K562 (cell line): ENCODE measurements around the gene ARL6IP4. TPM values are rescaled to one million over a fixed set of nuclear protein-coding genes. Genes with fewer than 3 reads are reported as not detected.
A peak's percentile ranks its signal among the peaks of the same experiment; 100 is the strongest.

Source experiments
- ATAC-seq: fragments of 200-7000 bp; cut with Tn5 transposase; 3 replicates; pipeline ENCODE4 v1.9.1; 2020; ENCODE audit warnings: moderate library complexity
- BruUV-seq: library from RNA; stranded (reverse); fragments of 400-500 nt; replicated peaks from 2 replicates; lab custom pipeline; 2021; lab: Mats Ljungman, UMichigan
- CTCF ChIA-PET: fragments of 300-600 bp; formaldehyde crosslinking; extraction: SDS; loops from one replicate; lab custom pipeline; 2021; ENCODE audit warnings: low intra/inter-chr PET ratio; lab: Yijun Ruan, JAX
- POLR2A ChIA-PET: fragments of 300-600, 350-650 bp; sonication (Branson Sonifier 250); formaldehyde crosslinking; extraction: SDS; loops from one replicate; lab custom pipeline; 2021; ENCODE audit warnings: antibody characterized with exemption, inconsistent platforms; lab: Yijun Ruan, JAX
- DNase-seq, 4 experiments: peaks; one replicate each; pipeline versions ENCODE4 v3.0.0 to v3.0.0-alpha.2; 2011 to 2018; ENCODE audit warnings: low spot score in 3 of 4, mixed read lengths in 3 of 4; ENCODE audit errors: extremely low read depth in 1 of 4
- FAIRE-seq: peaks from 2 replicates; lab custom pipeline; 2011; peaks lifted over from hg19 to GRCh38; lab: Jason Lieb, UNC
- H2AFZ ChIP-seq: 2 replicates; pipeline ENCODE4 v1.6.0; 2011; ENCODE audit warnings: low read depth, low read length, control low read depth, inconsistent platforms
- H3K27ac ChIP-seq: fragments of 200-600 bp; 3 replicates; pipeline ENCODE4 v1.8.0; 2011; ENCODE audit warnings: low read depth, mild to moderate bottlenecking, control low read depth, inconsistent platforms, low read length, moderate library complexity, mixed read lengths; ENCODE audit errors: extremely low read depth
- H3K27me3 ChIP-seq, 2 experiments: fragments of 300-600 bp in 1 of 2; 2 replicates in 1 of 2; 3 replicates in 1 of 2; pipeline versions ENCODE4 v1.6.0 to v1.8.0; 2011; ENCODE audit warnings: inconsistent platforms in 2 of 2, low read length in 2 of 2, mild to moderate bottlenecking in 1 of 2, mixed read lengths in 1 of 2, moderate library complexity in 1 of 2; ENCODE audit not compliant: control insufficient read depth in 2 of 2, insufficient read depth in 2 of 2
- H3K36me3 ChIP-seq: fragments of 300-600 bp; 3 replicates; pipeline ENCODE4 v1.8.0; 2011; ENCODE audit warnings: mild to moderate bottlenecking, low read length, inconsistent platforms; ENCODE audit not compliant: control insufficient read depth, insufficient read depth
- H3K4me1 ChIP-seq, 2 experiments: fragments of 200-600 bp in 1 of 2; replicated peaks in 1 of 2; 2 replicates in 1 of 2; 3 replicates in 1 of 2; pipeline versions ENCODE4 v1.5.1 to v1.8.0; 2011; ENCODE audit warnings: inconsistent platforms in 2 of 2, low read length in 2 of 2, mild to moderate bottlenecking in 1 of 2, mixed read lengths in 1 of 2, moderate library complexity in 1 of 2; ENCODE audit not compliant: control insufficient read depth in 2 of 2, insufficient read depth in 2 of 2
- H3K4me2 ChIP-seq: 2 replicates; pipeline ENCODE4 v1.6.1; 2011; ENCODE audit warnings: low read length, control low read depth, inconsistent platforms, mixed read lengths; ENCODE audit not compliant: insufficient read depth
- H3K4me3 ChIP-seq: fragments of 200-600 bp; sonication (generic), shearing (Covaris generic); 2 replicates; pipeline ENCODE4 v1.5.1; 2016; ENCODE audit warnings: control low read depth, inconsistent platforms
- H3K79me2 ChIP-seq: fragments of 200-600 bp; 3 replicates; pipeline ENCODE4 v1.8.0; 2011; ENCODE audit warnings: low read length, inconsistent platforms; ENCODE audit not compliant: control insufficient read depth, insufficient read depth
- H3K9ac ChIP-seq, 2 experiments: 2 replicates each; pipeline versions ENCODE4 v1.6.0 to v1.6.1; 2011; ENCODE audit warnings: low read depth in 2 of 2, low read length in 2 of 2, control low read depth in 1 of 2, inconsistent platforms in 1 of 2, mild to moderate bottlenecking in 1 of 2, mixed read lengths in 1 of 2; ENCODE audit not compliant: insufficient read depth in 1 of 2
- H3K9me1 ChIP-seq: one replicate; pipeline ENCODE4 v1.6.0; 2011; ENCODE audit warnings: inconsistent platforms, mild to moderate bottlenecking, low read length, moderate library complexity; ENCODE audit not compliant: control insufficient read depth, insufficient read depth
- H3K9me3 ChIP-seq: replicated peaks from 2 replicates; pipeline ENCODE4 v1.5.1; 2011; ENCODE audit warnings: low read depth, low read length, inconsistent platforms; ENCODE audit not compliant: control insufficient read depth, insufficient read depth
- H4K20me1 ChIP-seq: replicated peaks from 2 replicates; pipeline ENCODE4 v1.6.1; 2011; ENCODE audit warnings: low read length, inconsistent platforms, mixed read lengths; ENCODE audit not compliant: control insufficient read depth, insufficient read depth
- COPS2 ChIP-seq: fragments of 450-650 bp; conservative IDR thresholded peaks from 2 replicates; pipeline ENCODE4 v1.6.1; 2016; ENCODE audit warnings: mild to moderate bottlenecking, moderate library complexity
- FOXA3 ChIP-seq, 2 experiments: fragments of 450-650 bp in 1 of 2; sonication (generic) in 1 of 2; formaldehyde crosslinking; IDR thresholded peaks in 1 of 2; conservative IDR thresholded peaks in 1 of 2; 2 replicates each; pipeline versions ENCODE4 v1.4.0 to v1.8.0; 2020 to 2022; ENCODE audit warnings: mild to moderate bottlenecking in 2 of 2, missing genetic modification reagents in 1 of 2
- POLR2AphosphoS5 ChIP-seq: IDR thresholded peaks from 2 replicates; pipeline ENCODE4 v1.6.1; 2011; ENCODE audit warnings: mild to moderate bottlenecking, low read depth, low read length, moderate library complexity; ENCODE audit not compliant: control insufficient read depth, insufficient read depth
- ZFP36 ChIP-seq: fragments of 150-350 bp; IDR thresholded peaks from 2 replicates; pipeline ENCODE4 v1.6.1; 2018; ENCODE audit warnings: low read length, low read depth; ENCODE audit not compliant: partially characterized antibody
- ZNF263 ChIP-seq: sonication (generic); formaldehyde crosslinking; IDR thresholded peaks from 2 replicates; pipeline ENCODE4 v1.8.0; 2022; ENCODE audit warnings: mild to moderate bottlenecking, missing genetic modification reagents, borderline replicate concordance
- ZNF696 ChIP-seq: fragments of 250-450 bp; sonication (Bioruptor Pico); conservative IDR thresholded peaks from 2 replicates; pipeline ENCODE4 v1.4.0; 2020; ENCODE audit warnings: mild to moderate bottlenecking, moderate library complexity
- WGBS: fragments of 100-300 bp; shearing (Covaris generic); methylation state at CpG from one replicate; pipeline ENCODE4 v1.1.6; 2016; ENCODE audit warnings: low coverage, mixed read lengths; ENCODE audit not compliant: insufficient coverage; ENCODE audit errors: missing lambda C conversion rate; 5-methylcytosine and 5-hydroxymethylcytosine counted together
- in situ Hi-C: fragments of 300-500 bp; cut with MboI; formaldehyde crosslinking; loops from 4 replicates; pipeline ENCODE4 v1.15.0; 2018; ENCODE audit warnings: inconsistent platforms, mixed read lengths
- intact Hi-C: fragments of 100-400 bp; cut with micrococcal nuclease; formaldehyde crosslinking; loops from 2 replicates; pipeline ENCODE4 v1.14.2; 2022
- polyA plus RNA-seq, 8 experiments: library from polyadenylated mRNA; depleted of rRNA in 4 of 8; stranded (reverse) in 5 of 8; unstranded in 3 of 8; fragments of >200 nt; fragmentation: Nextera tagmentation in 2 of 8; fragmentation: Illumina TruSeq in 1 of 8; extraction: Ambion mirVana in 2 of 8; extraction: Trizol in 1 of 8; gene quantifications; 2 replicates each; pipeline versions ENCODE4 v1.2.1 to v1.2.3, GENCODE V29; 2011 to 2014; ENCODE audit warnings: inconsistent platforms in 1 of 8, missing spikeins in 1 of 8
- total RNA-seq, 7 experiments: library from RNA; depleted of rRNA in 6 of 7; stranded (reverse); fragments of >200 nt in 6 of 7; fragmentation: Illumina TruSeq in 2 of 7; extraction: Trizol in 2 of 7; gene quantifications; 2 replicates each; pipeline versions ENCODE4 v1.2.1 to v1.2.3, GENCODE V29; 2011 to 2021; ENCODE audit warnings: low replicate concordance in 1 of 7

Gene ARL6IP4
- total and polyA plus RNA-seq, 9 of the 15 experiments (the other 6 are each of a cell fraction or from before 2014, with no cell fraction given) = 2.4 to 255 (median 151) TPM

GRCh38 chr12:122977655-122978392 is 2.7 kb upstream of the ARL6IP4 start:
- no peak overlapping the region for H3K4me3 ChIP-seq
- no peaks in the 10 kb centered on the region; the same call in 1 of the 2 replicates for H4K20me1 ChIP-seq
- intact Hi-C loops (no loop called here), in situ Hi-C loops (no loop called here)
- no peak overlapping the region for H2AFZ ChIP-seq
- peaks cover 46% of the 10 kb centered on the region; the same call in 2 of the 3 replicates for H3K36me3 ChIP-seq
- no TSS peak for BruUV-seq
- H3K9me3 ChIP-seq = no peaks in the 10 kb centered on the region
- no peak overlapping the region for H3K27ac ChIP-seq
- H3K4me1 ChIP-seq = peaks cover 28 to 69% of the 10 kb centered on the region in 2 experiments
- no peak for FAIRE-seq
- 92% methylated on average over 9 of the region's 9 CpGs for WGBS
- H3K4me2 ChIP-seq = no peak overlapping the region
- TF ChIP-seq ZFP36 (peak; percentile 42), POLR2AphosphoS5 (0 out of 2 replicates have a peak, but pooled peaks have one; percentile 11), COPS2 (no peak), FOXA3 (CRISPR knock-in tag; conservative IDR thresholded peaks at IDR 0.05 in 1 of 2, IDR thresholded peaks at IDR 0.05 in 1 of 2) (no peak), ZNF696 (CRISPR knock-in tag) (no peak), ZNF263 (CRISPR knock-in tag) (peak; percentile 65; the same call in 1 of the 2 replicates)
- ChIA-PET POLR2A (interaction anchor here (1.1 kb wide), 1 partner anchor 12 kb away, joined by 5 read pairs; no protein-coding TSS in a partner anchor), CTCF (no interaction called here)
- no peak for ATAC-seq
- peak overlapping the region in 1 of 2 experiments; percentile 69; a peak in 2 of 4 replicates for H3K9ac ChIP-seq
- no peaks in the 10 kb centered on the region for H3K27me3 ChIP-seq
- no peaks in the 10 kb centered on the region for H3K9me1 ChIP-seq
- H3K79me2 ChIP-seq = peaks cover 58% of the 10 kb centered on the region
- DNase-seq = no peak
